H1 (cell line): Measurements from ENCODE around the gene MRPS30. TPM values are rescaled to one million over a fixed set of nuclear protein-coding genes. Genes with fewer than 3 reads are reported as not detected.

Source experiments
- POU5F1 ChIP-seq: IDR thresholded peaks from 2 replicates; pipeline ENCODE4 v1.6.1; 2011; ENCODE audit warnings: low read depth, mild to moderate bottlenecking, low read length, moderate library complexity
- polyA plus RNA-seq, 7 experiments: library from polyadenylated mRNA; depleted of rRNA in 3 of 7; stranded (reverse) in 5 of 7; unstranded in 2 of 7; fragments of >200 nt in 5 of 7; fragments of 200-250 nt in 2 of 7; gene quantifications; 1 replicate in 5 of 7; 2 replicates in 1 of 7; 4 replicates in 1 of 7; pipeline versions ENCODE4 v1.2.1 to v1.2.3, GENCODE V29; 2011 to 2013; ENCODE audit warnings: missing spikeins in 2 of 7, mixed read lengths in 2 of 7
- total RNA-seq: library from RNA; stranded (reverse); fragmentation: NEBNext Ultra II Directional; extraction: Animal tissue kit (Norgen Biotek cat#: 25700); gene quantifications from 2 replicates; pipeline ENCODE4 v1.2.1, GENCODE V29; 2021

Gene MRPS30
- total and polyA plus RNA-seq, 2 of the 8 experiments (the other 6 are each of a cell fraction or from before 2014, with no cell fraction given): 61.9 to 85.2 TPM

DNA sequence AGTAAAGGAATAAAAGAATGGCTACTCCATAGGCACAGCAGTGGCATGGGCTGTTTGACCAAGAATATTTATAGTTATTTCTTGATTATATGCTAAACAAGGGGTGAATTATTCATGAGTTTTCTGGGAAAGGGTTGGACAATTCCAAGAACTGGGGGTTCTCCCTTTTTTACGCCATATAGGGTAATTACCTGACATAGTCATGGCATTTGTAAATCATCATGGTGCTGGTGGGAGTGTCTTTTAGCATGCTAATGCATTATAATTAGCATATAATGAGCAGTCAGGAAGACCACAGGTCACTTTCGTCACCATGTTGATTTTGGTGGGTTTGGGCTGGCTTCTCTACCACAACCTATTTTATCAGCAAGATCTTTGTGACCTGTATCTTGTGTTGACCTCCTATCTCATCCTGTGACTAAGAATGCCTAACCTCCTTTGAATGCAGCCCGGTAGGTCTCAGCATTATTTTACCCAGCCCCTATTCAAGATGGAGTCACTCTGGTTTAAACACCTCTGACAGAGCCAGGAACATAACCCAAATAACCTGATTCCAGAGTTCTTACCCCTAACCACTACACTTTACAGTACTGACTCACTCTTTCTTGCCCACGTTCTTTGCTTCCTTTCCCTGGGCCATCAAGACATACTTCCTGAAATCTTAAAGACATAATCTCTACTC is 25.0 kb upstream of the MRPS30 start (continued):
- TF ChIP-seq POU5F1: no peak
